SK-N-MC (cell line): ENCODE measurements around the gene KRT86.

Source experiments
- DNase-seq: peaks from one replicate; pipeline ENCODE4 v3.0.0-alpha.2; 2011; ENCODE audit warnings: low read depth, low spot score
- H3K27ac ChIP-seq: fragments of 200-600 bp; sonication (generic); 2 replicates; pipeline ENCODE4 v1.5.1; 2016; ENCODE audit warnings: mixed run types
- H3K36me3 ChIP-seq: fragments of 200-600 bp; sonication (generic); 2 replicates; pipeline ENCODE4 v1.6.1; 2017; ENCODE audit warnings: antibody characterized with exemption, low read length, mixed read lengths; ENCODE audit not compliant: insufficient read depth
- H3K4me3 ChIP-seq: fragments of 200-600 bp; sonication (generic); 2 replicates; pipeline ENCODE4 v1.5.1; 2016
- H3K9ac ChIP-seq: fragments of 200-600 bp; sonication (generic); 2 replicates; pipeline ENCODE4 v1.8.0; 2017; ENCODE audit warnings: mixed run types, mixed read lengths; ENCODE audit not compliant: insufficient read length
- H3K9me3 ChIP-seq: fragments of 200-600 bp; sonication (generic); 2 replicates; pipeline ENCODE4 v1.6.1; 2017; ENCODE audit warnings: low read depth, mild to moderate bottlenecking, antibody characterized with exemption, low read length, moderate library complexity, mixed read lengths
- EZH2 ChIP-seq: fragments of 200-600 bp; sonication (generic); IDR thresholded peaks from one replicate; pipeline ENCODE4 v1.6.1; 2017; ENCODE audit warnings: antibody characterized with exemption
- FOXP2 ChIP-seq: optimal IDR thresholded peaks from 2 replicates; pipeline ENCODE3; 2011; ENCODE audit warnings: mild to moderate bottlenecking, moderate library complexity; ENCODE audit not compliant: insufficient read depth; ENCODE audit errors: extremely low read length, control extremely low read depth
- POLR2AphosphoS5 ChIP-seq: IDR thresholded peaks from 2 replicates; pipeline ENCODE4 v1.6.1; 2012; ENCODE audit warnings: mild to moderate bottlenecking, low read depth, low read length, borderline replicate concordance

Gene KRT86

GRCh38 chr12:52320784-52321400 lies 46.4 kb downstream of the KRT86 start, which contains the start of gene KRT83:
Gene KRT83, minus strand, starts transcription at chr12:52321398. Its CDS starts 63 bp downstream, at chr12:52321335.
- H3K9ac ChIP-seq = no peak within 1 kb of the TSS
- H3K4me3 ChIP-seq = no peak within 1 kb of the TSS
- H3K36me3 ChIP-seq = no peaks in the 10 kb centered on the region
- DNase-seq = no peak
- TF ChIP-seq POLR2AphosphoS5 (no peak), EZH2 (no peak), FOXP2 (no peak)
- H3K27ac ChIP-seq = no peak within 1 kb of the TSS
- no peaks in the 10 kb centered on the region for H3K9me3 ChIP-seq

- no peak for DNase-seq
- H3K4me3 ChIP-seq = no peak overlapping the region
- H3K27ac ChIP-seq = no peak overlapping the region
- no peaks in the 10 kb centered on the region for H3K9me3 ChIP-seq
- no peak overlapping the region for H3K9ac ChIP-seq
- TF ChIP-seq POLR2AphosphoS5 (no peak), FOXP2 (no peak), EZH2 (no peak)
- no peaks in the 10 kb centered on the region for H3K36me3 ChIP-seq
Measured at GRCh38 chr12:52321418-52321817, 47.0 kb downstream of the KRT86 start.

- H3K9ac ChIP-seq = no peak overlapping the region
- TF ChIP-seq EZH2 (no peak), POLR2AphosphoS5 (no peak), FOXP2 (no peak)
Measured at GRCh38 chr12:52322069-52322468, 47.6 kb downstream of the KRT86 start.

GRCh38 chr12:52323001-52323400 lies 48.6 kb downstream of the KRT86 start:
- Histone ChIP-seq H3K27ac (no peak overlapping the region), H3K9ac (no peak overlapping the region), H3K9me3 (no peaks in the 10 kb centered on the region), H3K36me3 (no peaks in the 10 kb centered on the region), H3K4me3 (no peak overlapping the region)
- TF ChIP-seq POLR2AphosphoS5 (no peak), EZH2 (no peak), FOXP2 (no peak)
- DNase-seq = no peak

More at GRCh38 chr12:52322069-52322468, 47.6 kb downstream of the KRT86 start:
- Histone ChIP-seq H3K9me3 (no peaks in the 10 kb centered on the region), H3K36me3 (no peaks in the 10 kb centered on the region), H3K27ac (no peak overlapping the region), H3K4me3 (no peak overlapping the region)
- DNase-seq = no peak

GRCh38 chr12:52323416-52324152 lies 49.1 kb downstream of the KRT86 start:
- TF ChIP-seq FOXP2 (no peak), EZH2 (no peak), POLR2AphosphoS5 (no peak)
- no peak overlapping the region for H3K27ac ChIP-seq
- no peaks in the 10 kb centered on the region for H3K9me3 ChIP-seq
- no peaks in the 10 kb centered on the region for H3K36me3 ChIP-seq
- H3K4me3 ChIP-seq = no peak overlapping the region
- no peak for DNase-seq
- no peak overlapping the region for H3K9ac ChIP-seq

- no peak overlapping the region for H3K4me3 ChIP-seq
- H3K9me3 ChIP-seq = no peaks in the 10 kb centered on the region
- H3K27ac ChIP-seq = no peak overlapping the region
- H3K36me3 ChIP-seq = no peaks in the 10 kb centered on the region
- no peak for DNase-seq
- H3K9ac ChIP-seq = no peak overlapping the region
- TF ChIP-seq POLR2AphosphoS5 (no peak), FOXP2 (no peak), EZH2 (no peak)
Measured at GRCh38 chr12:52324153-52324444, 49.7 kb downstream of the KRT86 start.

- Histone ChIP-seq H3K9ac (no peak overlapping the region), H3K27ac (no peak overlapping the region), H3K4me3 (no peak overlapping the region), H3K9me3 (no peaks in the 10 kb centered on the region), H3K36me3 (no peaks in the 10 kb centered on the region)
- TF ChIP-seq FOXP2 (peak; percentile 17), EZH2 (no peak), POLR2AphosphoS5 (no peak)
- peak; percentile 40 for DNase-seq
Measured at GRCh38 chr12:52327052-52327829, 52.8 kb downstream of the KRT86 start.

- TF ChIP-seq EZH2 (no peak), FOXP2 (no peak), POLR2AphosphoS5 (no peak)
- no peak overlapping the region for H3K27ac ChIP-seq
Measured at GRCh38 chr12:52327830-52328500, 53.5 kb downstream of the KRT86 start.

More at GRCh38 chr12:52327830-52328500, 53.5 kb downstream of the KRT86 start:
- Histone ChIP-seq H3K36me3 (no peaks in the 10 kb centered on the region), H3K4me3 (no peak overlapping the region), H3K9me3 (no peaks in the 10 kb centered on the region), H3K9ac (no peak overlapping the region)
- no peak for DNase-seq
